GM19043 (cell line): ENCODE measurements around the gene NR6A1.

ENCODE experiments used
- ATAC-seq: cut with Tn5 transposase; IDR thresholded peaks from one replicate; pipeline ENCODE4 v1.9.1; 2021; ENCODE audit warnings: low read depth; ENCODE audit not compliant: unreplicated experiment

The NR6A1 gene

DNA sequence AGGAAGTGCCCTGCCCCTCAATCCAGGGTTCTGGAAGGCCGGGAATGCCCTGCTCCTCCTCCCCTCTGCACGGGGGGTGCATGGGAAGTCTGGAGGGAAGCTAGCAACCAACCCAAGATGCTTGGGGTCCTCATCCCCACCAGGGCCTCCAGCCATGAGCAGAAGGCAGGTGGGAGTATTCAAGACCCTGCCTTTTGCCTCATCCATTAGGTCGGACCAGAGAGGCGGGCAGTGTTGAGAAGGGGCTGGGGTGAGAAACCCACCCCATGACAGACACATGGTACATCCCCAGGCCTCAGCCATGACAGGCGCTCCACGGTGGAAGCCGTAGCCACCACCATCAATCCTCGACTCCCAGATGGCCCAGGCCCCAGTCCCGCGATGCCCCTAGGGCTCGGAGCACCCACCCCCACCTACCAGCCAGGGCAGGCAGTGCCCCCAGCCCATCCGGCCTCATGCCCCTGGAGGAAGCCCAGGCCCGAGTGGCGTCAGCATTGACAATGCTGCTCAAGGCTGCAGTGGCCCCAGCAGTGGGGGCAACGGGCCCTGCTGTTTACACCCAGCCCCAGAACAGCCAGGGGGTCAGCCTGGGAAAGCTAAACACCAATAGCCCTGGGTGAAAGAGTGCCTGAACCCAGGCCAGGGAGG is 272.5 kb downstream of the NR6A1 start:
- no peak for ATAC-seq

DNA sequence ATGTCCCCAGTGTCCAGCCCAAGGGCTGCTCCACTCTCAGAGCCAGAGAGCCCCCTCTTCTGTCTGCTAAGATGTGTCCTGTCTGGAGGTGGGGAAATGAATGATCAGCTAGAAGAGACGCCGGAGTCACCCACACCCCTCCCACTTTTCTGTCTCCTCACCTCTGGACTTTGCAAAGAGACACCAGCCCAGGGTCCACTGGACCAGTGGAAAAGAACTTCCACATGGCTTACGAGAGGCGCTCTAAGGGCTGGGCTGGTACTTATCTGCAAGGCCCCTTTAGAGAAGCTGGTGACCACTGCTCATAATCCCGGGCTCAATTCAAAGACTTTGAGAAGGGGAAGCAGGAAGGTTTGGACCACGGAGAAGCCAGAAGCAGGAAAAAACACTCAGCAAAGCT is 273.1 kb downstream of the NR6A1 start:
- no peak for ATAC-seq

DNA sequence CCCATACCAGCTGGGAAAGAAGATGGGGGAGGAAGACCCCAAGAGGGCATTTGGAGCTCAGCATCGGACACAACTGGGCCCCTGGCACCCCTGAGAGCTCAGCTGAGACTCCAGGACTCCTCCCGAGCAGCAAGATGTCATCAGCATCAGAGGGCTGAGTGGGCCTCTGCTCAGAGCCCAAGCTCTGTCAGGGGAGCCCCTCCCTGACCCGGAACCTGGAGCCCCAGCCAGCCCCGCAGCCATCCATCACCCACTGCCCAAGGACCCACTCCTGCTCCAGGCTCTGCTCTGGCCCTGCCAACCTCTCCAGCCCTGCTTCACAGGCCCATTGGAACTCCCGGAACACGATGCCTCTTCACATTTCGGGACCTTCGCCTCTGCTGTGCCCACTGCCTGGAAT is 273.7 kb downstream of the NR6A1 start:
- no peak for ATAC-seq

DNA sequence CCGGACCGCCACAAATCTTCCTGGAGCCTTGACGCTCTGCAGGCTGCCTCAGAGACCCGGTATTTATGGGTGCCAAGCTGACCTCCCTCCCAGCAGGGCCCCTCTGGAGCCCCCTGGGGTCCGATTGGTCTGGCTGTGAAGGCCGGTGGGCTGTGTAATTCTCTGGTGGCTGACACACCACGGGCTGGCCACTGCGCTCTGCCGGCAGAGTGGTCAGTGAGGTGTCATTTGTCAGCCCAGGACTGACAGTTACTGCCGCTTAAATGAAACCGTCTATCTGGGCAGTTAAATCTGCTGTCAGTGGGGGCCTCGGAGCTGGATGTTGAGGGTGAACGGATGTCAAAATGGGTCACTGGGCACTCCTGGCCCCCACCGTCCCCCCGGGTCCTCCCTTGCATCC is 274.6 kb downstream of the NR6A1 start:
- ATAC-seq = no peak

DNA sequence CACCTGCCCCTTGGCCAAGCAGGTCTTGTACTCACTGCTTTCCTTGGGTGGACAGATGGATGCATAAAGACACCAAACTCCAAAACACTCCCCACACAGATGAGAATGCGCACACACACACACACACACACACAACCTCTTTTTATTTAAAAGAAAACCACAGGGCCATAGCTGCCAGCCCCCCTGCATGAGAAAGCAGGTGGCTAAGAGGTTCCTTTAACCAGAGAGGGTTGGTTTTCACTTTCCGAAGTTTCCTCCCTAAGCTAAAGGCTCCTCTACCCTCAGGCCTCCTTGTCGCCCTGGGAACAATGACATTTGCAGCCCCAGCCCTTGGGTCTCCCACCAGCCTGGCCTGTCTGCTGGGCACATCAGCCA is 275.0 kb downstream of the NR6A1 start:
- ATAC-seq = no peak

DNA sequence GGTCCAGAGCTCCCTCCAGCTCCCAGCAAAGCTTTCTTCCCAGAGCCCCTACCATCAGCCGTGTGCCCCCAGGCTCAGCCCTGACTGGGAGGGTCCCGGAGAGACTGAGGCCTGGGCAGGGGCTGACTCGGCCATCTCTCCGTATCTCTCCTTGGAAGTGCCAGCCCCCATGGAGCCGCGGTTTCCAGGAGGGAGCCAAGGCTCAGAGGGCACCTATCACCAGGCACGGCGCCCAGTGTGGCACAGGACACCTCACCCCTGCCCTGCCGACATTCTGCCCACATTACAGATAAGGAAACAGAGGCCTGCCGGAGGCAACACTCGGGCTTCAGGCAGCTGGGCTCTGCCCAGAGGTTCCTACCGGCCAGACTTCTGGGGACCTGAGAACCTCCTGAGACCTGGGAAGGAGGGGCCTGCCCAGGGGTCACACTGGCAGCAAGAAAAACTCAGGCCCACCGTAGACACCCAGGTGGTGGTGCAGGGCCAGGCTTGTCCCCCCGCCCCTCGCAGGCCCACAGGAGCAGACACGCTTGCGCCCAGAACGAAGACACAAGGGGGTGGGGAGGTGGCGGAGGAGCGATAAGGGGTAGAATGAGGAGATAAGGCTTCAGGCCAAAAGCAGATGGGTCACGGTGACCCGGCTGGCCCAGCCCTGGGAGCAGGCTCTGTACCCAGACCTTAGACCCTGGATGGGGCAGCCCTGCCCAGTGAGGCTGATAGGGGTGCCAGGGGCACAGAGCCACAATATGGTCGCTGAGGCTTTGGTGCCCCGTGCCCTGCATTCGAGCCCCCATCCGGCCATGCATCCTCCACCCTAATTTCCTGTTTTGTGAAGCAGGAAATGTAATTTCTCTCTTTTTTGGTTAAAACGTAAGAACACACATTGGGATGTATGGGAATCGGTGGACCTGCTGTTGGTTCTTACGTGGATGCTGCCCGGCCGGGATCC is 275.7 kb downstream of the NR6A1 start:
- no peak for ATAC-seq

DNA sequence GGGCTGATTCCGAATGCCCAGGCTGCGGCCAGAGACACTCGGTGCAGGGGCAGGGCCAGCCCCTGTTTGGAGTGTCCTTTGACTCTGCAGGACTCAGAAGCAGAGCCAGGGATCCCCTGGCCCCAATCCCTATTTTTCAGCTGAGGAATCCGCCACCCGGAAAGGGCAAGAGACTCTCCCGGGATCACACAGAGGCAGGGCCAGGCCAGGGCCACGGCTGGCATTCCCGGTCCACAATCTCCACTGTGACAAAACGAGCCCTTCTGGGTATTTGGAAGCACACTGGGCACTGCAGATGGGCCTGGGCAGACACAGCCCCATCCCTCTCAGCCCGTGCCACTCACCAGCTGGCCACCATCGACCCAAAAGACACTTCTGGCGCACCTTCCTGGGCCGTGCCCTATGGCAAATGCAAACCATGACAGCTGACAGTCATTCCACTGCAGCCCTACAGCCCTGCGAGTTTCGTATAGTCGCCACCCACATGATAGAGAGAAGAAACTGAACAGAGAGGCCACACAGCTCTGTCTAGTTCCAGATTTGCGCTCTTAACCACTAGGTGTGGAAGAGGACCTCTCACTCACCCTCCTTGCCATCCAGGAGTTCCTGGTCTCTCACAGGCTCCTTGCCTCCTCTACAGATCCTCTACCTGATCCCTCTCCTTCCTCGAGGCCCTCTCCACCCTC is 277.2 kb downstream of the NR6A1 start:
- no peak for ATAC-seq

DNA sequence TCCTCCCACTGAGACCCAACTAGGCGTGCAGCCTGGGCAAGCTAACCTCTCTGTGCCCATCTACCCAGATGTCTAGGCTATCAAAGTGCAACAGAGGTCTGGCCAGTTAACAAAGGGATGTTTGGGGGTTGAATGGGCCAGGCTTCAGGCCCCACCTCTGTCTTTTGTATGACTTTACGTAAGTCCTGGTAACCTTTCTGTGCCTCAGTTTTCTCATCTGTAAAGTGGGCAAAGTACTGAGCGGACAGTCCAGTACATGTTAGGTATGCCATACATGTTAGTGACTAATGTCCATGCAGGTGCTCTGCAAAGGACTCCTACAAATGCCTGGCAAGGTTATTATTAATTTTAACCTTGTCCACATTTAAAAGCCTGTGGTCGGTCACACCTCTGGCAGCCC is 277.9 kb downstream of the NR6A1 start:
- no peak for ATAC-seq

DNA sequence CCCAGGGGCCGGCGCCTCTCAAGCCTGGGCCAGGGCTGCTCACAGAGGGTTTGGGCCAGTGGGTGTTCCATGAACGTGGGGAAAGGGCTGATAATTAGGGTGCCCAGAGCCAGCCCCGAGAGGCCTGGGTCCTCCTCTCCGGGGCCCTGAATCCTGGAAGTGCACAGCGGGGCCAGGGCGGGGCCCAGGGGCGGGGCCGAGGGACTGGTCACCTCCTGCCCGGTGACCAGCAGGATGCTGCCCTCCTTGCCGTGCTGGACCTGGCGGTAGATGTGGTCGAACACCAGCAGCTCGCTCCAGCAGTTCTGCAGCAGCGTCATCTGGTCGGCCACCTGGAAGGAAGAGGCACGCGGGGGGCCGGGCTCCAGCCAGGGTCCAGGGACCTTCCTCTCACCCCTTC is 278.3 kb downstream of the NR6A1 start:
- no peak for ATAC-seq

DNA sequence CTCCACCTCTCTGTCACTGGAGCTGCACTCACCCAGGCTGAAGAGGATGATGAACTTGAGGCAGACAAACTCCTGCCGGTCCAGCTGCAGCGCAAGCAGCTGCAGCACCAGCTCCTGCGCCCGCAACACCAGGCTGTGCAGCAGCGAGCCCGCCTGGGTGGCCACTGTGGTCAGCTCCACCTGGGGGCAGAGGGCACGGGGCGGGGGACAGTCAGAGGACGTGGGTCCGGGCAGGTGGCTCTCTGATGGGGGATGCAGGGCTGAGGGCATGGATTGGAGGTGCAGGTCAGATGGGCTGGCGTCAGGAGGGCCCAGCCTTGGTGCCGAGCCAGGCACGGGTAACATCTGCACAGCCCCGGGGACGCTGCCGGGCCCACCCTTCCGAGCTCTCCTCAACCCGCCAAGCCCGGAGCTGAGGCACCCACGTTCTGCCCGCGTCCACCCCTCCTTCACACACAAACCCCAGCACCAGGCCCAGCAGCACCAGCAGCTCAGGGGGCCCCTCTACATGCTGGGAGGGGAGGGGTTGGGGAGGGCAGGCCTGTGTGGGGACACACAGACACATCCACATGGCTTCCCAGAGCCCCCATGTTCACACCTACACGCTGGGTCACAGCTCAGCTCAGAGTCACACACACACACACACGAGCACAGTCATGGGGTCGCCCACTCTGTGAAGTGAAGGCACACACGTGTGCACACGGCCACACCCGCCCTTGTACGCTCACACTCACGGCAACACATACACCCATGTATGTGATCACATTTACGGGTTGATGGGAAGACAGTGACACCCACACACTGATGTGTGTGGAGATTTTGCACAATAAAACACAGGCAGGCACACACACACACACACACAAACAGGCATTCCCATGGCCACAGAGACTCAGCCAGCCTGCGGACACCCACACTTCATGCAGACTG is 279.8 kb downstream of the NR6A1 start:
- no peak for ATAC-seq

DNA sequence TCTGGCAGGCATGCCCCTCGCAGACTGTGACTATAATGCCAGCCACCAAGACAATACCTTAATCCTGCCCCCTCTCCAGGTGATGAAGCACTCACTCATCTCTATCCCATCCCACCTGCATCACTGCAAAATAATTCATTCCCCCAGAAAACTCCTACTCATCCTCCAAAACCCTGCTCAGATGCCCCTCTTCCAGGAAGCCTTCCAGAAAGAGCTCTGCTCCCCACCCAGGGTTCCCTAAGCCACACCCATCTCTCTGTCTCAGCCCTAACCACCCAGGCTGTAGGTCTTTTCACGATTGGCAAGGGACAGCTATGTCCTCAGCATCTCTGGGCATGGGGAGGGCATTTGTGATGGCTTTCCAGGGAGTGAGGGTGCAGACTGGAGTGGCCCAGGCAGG is 281.1 kb downstream of the NR6A1 start:
- no peak for ATAC-seq

DNA sequence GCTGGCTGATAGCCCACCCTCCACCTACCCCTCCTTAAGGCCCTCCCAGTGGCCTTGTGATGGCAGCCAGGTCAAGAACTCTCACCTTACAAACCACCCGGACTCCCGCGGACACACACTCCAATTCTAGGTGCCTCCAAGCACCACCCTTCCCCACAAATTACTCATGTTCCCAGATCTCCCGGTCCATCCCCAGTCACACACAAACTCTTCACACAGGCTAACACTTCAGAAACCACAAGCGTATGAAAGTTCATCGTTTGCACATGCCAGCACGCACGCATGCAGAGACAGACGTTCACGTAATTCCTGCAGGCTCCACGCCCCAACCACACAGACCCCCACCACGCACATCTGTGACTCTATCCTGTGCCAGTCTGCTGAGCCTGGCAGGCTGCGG is 281.9 kb downstream of the NR6A1 start:
- no peak for ATAC-seq

DNA sequence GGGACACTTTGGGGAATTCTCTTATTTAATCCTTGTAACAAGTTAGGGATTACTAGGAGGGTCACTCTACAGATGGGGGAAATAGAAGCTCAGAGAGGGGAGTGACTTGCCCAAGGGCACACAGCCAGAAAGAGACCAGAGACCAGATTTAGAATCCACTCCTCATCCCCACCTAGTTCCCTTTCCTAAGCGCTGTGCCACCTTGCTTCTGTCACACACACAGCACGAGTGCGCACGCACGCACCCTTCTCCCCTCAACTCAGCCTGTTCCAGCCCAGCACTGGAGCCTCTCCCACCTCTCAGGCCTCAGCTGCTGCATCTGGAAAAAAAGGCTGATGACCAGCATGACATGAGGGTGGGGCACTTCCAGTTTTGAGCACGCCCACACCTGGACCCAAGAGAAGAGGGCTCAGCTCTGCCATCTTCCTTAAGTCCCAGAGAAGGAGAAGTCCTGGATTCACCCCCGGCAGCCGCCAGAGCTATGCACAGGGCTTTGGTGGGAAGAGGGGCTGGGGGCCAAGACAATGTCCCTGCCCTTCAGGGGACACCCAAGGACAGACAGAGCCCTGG is 282.4 kb downstream of the NR6A1 start:
- no peak for ATAC-seq

DNA sequence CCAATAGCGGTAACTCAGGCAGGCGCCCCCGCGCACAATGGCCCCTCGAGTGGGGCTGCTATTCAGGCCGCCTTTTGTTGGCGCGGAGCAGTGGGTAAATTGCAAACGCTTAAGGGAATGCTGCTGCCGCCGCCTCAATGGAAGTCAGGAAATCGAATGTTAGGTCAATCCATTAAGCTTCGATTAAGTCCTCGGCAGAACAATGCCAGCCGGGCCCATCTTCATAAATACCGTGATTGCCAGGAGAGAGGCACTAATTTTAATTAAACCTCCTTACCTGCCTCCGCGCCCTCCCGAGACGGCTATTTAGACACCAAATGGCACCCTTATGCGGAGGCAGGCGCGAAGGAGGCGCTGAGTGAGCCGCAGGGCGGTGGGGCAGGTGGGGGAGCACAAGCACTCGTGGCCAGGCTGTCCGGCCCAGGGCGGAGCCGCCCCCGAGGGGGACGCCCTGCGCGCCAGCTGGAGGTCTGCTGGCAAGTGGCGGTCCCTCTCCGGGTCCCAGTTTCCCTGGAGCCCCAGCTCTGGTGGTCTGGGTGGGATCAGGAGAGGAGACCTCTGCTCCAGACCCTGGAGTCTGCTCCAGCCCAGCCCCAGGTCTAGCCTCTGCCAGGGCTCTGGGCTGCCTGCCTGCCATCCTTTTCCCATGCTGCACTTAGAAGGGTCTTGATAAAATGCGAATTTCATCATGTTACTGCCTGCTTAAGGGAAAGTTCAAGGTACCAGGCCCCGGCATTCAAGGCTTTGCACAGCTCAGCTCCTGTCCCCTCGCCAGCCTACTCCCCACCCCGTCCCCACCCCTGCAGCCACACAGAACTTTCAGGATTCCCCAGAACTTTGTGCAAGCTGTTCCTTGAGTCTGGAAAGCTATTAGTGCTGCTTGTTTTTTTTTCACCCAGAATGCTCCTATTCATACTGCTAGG is 283.6 kb downstream of the NR6A1 start:
- ATAC-seq = no peak

DNA sequence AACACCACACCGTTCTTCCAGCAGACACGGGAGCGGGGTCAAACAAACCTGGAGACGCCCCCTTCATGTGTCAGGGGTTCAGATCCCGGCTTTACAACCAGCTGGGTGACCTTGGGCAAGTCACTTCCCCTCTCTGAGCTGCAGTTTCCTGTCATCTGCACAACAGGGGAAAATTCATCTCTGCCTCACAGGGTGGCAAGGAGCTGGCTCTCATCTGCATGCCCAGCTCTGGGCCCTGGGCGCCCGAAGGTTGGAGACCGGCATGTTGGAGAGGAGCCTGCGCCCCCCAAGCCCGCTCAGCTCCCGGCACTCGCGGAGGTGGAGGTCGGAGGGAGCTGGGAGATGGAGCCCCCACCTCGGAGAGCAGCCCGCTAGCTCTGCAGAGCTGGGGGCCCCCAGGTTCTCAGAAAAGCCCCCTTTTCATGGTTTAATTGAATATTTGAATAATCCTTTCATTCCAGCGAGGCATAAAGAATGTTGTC is 284.3 kb downstream of the NR6A1 start:
- no peak for ATAC-seq

DNA sequence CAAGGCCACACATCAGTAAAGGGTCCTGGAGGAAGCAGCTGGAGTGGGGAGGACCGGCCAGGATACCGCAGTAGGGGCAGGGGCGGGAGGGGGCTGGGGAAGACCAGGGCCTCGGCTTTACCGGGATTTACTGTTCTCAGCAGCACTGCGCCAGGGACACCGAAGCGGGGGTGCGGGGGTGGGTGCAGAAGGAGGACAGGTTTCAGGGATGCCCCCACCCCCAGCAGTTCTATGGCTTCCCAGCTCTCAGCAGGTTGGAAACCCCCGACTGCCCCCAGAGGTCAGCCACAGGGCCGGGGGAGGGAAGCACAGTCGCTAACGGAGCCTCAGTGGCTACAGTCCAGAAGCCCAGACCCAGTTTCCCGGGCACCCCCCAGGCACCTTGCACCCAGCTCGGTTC is 285.2 kb downstream of the NR6A1 start:
- no peak for ATAC-seq

DNA sequence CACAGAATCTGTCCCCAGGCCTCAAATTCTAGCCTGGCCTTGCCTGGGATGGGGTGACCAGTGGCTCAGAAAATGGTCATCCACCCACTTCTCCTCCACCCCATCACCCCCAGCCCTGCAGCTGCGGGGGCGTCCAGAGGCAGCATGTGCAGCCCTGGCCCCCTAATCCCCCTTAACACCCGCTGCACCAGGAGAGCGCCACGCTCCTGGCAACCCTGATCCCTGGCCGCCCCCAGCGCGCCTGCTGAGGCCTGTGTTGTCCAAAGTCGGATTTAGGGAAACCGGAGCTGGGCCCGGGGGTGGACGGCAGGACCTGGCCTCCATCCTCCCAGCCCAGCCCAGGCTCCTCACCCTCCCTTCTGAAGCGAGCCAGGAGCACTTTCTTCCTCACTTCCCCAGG is 285.9 kb downstream of the NR6A1 start:
- no peak for ATAC-seq

DNA sequence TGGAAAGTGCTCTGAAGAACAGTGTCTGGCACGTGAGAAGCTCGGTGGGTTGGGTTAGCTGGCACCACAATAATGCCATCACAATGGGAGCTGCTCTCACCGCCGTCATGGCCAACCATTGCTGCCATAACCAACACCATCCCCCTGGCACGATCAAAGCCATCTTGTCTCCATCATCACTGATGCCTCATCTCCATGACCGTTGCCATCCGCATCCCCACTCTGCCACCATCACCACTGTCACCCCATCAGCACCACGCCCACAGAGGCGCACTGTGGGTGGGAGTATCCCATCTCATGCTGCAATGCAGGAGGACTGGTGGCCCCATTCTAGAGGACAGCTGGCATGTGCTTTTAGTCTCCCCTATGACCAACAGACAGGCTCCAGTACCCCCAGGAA is 287.6 kb downstream of the NR6A1 start:
- no peak for ATAC-seq

DNA sequence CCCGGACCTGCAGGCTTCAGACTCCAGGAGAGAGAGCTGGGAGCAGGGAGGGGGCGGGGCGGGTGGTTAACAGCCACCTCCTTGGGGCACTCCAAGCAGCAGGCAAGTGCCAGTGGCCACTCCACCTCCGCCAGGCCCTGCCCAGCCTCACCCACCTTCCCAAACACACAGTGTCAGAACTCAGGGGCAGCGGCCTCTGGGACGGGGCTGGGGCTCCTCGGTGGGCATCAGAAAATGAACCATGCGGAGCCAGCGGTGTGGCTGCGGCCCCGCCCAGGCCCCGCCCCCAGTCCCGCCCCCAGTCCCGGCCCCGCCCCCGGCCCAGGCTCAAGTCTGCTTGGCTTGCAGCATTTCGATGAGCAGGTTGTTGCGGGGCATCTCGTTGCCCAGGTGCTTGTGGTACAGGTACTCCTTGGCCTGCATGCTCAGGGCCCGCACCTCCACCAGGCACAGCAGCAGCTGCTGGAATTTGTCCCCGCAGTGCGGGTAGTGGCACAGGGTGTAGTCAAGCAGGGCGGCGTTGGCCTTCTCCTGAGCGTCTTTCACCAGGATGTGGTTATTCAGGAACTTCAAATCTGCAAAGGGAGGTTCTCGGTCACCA is 288.6 kb downstream of the NR6A1 start:
- no peak for ATAC-seq
